HG02870 (cell line): Measurements from ENCODE around the gene ARMC3.
"Not testable (repeated sequence)": the region's sequence is repeated elsewhere in the genome, so short reads cannot be mapped to it uniquely, and the experiment has no call there.

ENCODE experiments used
- ATAC-seq: cut with Tn5 transposase; IDR thresholded peaks from one replicate; pipeline ENCODE4 v1.9.1; 2021; ENCODE audit warnings: mild to moderate bottlenecking, moderate library complexity; ENCODE audit not compliant: unreplicated experiment

Gene ARMC3

GRCh38 chr10:22925088-22925487 lies 2.8 kb upstream of the ARMC3 start:
- no peak for ATAC-seq

- no peak for ATAC-seq
These were observed 687 bp upstream of the ARMC3 start for GRCh38 chr10:22927166-22927565.

GRCh38 chr10:22929053-22929452 lies 1.2 kb downstream of the ARMC3 start:
- ATAC-seq: not testable (repeated sequence)

- ATAC-seq: no peak
These were observed 4.1 kb downstream of the ARMC3 start for GRCh38 chr10:22931948-22932347.

GRCh38 chr10:22932626-22933370 lies 4.9 kb downstream of the ARMC3 start:
- ATAC-seq: no peak

- no peak for ATAC-seq
These were observed 6.9 kb downstream of the ARMC3 start for GRCh38 chr10:22934726-22935125.

GRCh38 chr10:22942437-22942836 lies 14.6 kb downstream of the ARMC3 start:
- no peak for ATAC-seq

- ATAC-seq: peak; percentile 69
These were observed 18.3 kb downstream of the ARMC3 start for GRCh38 chr10:22945934-22946673.

- no peak for ATAC-seq
These were observed 27.1 kb downstream of the ARMC3 start for GRCh38 chr10:22954970-22955369.

GRCh38 chr10:22958338-22958737 lies 30.5 kb downstream of the ARMC3 start:
- ATAC-seq: no peak

- ATAC-seq: no peak
These were observed 31.4 kb downstream of the ARMC3 start for GRCh38 chr10:22959292-22959691.

GRCh38 chr10:22959950-22960349 lies 32.1 kb downstream of the ARMC3 start:
- no peak for ATAC-seq

- ATAC-seq: no peak
These were observed 35.0 kb downstream of the ARMC3 start for GRCh38 chr10:22962817-22963216.

GRCh38 chr10:22969704-22970103 lies 41.9 kb downstream of the ARMC3 start:
- ATAC-seq: no peak

- ATAC-seq: no peak
These were observed 48.7 kb downstream of the ARMC3 start for GRCh38 chr10:22976534-22976933.

- no peak for ATAC-seq
These were observed 49.9 kb downstream of the ARMC3 start for GRCh38 chr10:22977751-22978150.

GRCh38 chr10:22978287-22978686 lies 50.4 kb downstream of the ARMC3 start:
- no peak for ATAC-seq

GRCh38 chr10:22978918-22979317 lies 51.1 kb downstream of the ARMC3 start:
- no peak for ATAC-seq

GRCh38 chr10:22980822-22981221 lies 53.0 kb downstream of the ARMC3 start:
- ATAC-seq: no peak

GRCh38 chr10:22984066-22984465 lies 56.2 kb downstream of the ARMC3 start:
- ATAC-seq: no peak

- ATAC-seq: no peak
These were observed 59.1 kb downstream of the ARMC3 start for GRCh38 chr10:22986771-22987542.
